ENCODE results near the gene MAPK1IP1L.
"Not testable (repeated sequence)": the region's sequence is repeated elsewhere in the genome, so short reads cannot be mapped to it uniquely, and the experiment has no call there.

Gene MAPK1IP1L

DNA sequence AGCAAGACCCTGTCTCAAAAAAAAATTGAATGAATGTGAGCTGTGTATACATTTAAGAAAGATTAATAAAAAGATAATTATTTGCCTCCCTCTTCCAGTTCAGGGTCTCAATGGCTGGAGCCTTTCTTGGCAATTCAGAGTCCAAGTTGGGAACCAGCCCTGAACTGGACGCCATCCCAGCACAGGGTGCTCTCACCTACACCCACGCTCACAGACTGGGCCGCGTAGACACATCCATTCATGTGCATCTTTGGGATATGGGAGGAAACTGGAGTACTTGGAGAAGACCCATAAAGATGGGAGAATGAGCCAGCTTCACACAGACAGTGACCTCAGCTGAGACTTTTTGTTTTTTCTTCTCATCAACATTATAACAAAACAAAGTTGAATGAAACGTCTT lies 6.5 kb downstream of the MAPK1IP1L start:
- DNase-seq: no peak

DNA sequence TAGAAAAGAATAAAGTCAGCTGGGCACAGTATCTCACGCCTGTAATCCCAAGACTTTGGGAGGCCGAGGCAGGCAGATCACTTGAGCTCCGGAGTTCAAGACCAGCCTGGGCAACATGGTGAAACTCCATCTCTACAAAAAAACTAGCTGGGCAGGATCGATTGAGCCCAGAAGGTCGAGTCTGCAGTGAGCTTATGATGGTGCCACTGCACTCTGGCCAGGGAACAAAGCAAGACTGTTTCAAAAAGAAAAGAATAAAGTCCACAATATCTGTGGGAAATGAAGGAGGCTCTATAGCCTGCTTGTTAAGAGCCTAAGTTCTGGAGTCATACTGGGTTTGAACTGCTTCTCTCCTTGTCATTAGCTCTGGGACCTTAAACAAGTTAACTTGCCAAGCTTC lies 7.9 kb downstream of the MAPK1IP1L start:
- no peak for DNase-seq

- DNase-seq: no peak
Measured at GRCh38 chr14:55062517-55063351, 11.3 kb downstream of the MAPK1IP1L start.

DNA sequence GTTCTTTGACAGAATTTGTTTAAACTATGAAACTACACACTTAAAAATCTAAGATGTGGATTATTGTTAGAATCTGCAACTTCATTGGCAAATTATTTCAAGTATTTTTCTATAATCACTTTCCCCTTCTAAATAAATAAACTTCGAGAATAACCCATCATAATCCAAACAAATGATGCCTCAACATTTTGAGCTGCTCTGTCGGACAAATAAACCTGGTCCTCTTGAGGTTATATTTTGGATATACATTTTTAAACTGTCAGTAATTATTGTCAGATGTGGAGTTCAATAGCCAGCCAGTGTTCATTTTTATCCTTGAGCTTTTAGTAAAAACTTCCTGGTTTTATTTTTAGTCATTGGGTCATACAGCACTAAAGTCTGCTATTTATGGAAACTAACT lies 13.4 kb downstream of the MAPK1IP1L start:
- not testable (repeated sequence) for DNase-seq

- no peak for DNase-seq
Measured at GRCh38 chr14:55065411-55065810, 14.0 kb downstream of the MAPK1IP1L start.

- no peak for DNase-seq
Measured at GRCh38 chr14:55066223-55066622, 14.8 kb downstream of the MAPK1IP1L start.

- no peak for DNase-seq
Measured at GRCh38 chr14:55070981-55071411, 19.5 kb downstream of the MAPK1IP1L start.

- DNase-seq: no peak
Measured at GRCh38 chr14:55071870-55072640, 20.6 kb downstream of the MAPK1IP1L start.

DNA sequence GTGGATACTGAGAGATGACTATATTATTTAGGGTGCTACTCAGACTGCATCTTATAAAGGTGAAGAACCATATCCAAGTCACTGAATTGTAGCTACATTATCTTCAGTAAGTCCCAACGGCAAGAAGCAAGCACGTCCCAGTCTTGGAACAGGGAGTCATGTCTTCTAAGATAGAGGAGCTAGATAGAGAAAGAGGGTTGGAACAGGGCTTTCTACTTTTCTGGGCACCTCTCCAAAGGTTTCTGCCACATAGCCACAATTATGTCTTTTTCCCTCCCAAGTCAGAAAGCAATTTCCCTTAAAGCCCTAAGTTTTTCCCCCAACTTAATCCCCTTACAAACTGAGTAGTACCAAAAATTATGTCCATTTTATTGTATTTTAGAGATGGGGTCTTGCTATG lies 22.4 kb downstream of the MAPK1IP1L start:
- DNase-seq: no peak

GRCh38 chr14:55074662-55075061 lies 23.2 kb downstream of the MAPK1IP1L start:
- DNase-seq: no peak

DNA sequence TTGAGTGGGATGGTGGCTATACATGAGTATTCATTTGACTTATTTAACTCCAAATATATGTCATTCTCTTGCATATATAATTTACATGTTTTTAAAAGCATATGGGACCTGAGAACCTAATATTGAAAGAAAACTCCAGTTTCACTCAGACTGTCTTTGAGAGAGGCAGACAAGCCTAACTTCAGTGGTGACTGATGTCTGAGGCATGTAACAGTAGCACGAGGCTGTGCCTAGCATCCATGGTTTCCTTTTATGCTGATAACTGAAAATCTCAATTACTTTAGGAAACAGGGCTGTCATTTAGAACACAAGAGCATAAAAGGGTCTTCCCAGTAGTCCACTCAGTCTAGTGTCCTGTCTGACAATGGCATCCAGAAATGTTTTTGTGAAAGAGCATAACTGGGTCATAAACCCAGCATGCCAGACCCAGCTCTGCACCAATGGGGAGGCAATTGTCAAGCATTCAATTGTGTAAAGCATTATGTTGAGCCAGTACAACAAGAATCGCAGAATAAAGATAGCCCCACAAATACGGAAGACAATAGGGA lies 24.3 kb downstream of the MAPK1IP1L start:
- no peak for DNase-seq

GRCh38 chr14:55077170-55078151 lies 26.0 kb downstream of the MAPK1IP1L start:
- no peak for DNase-seq

DNA sequence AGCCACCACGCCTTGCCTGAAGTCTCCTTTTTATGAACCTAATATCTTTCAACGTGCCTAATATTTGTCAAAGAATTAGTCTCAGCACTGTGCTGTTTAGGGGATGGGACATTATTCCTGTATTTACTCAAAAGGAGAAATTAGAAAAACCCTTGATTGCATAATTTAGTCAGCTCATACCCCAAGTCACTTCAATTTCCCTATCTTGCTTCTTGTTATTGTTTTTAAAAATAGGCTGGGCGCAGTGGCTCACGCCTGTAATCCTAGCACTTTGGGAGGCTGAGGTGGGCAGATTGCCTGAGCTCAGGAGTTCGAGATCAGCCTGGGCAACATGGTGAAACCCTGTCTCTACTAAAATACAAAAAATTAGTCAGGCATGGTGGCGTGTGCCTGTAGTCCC lies 28.5 kb downstream of the MAPK1IP1L start:
- not testable (repeated sequence) for DNase-seq

GRCh38 chr14:55084401-55085059 lies 33.1 kb downstream of the MAPK1IP1L start:
- no peak for DNase-seq

DNA sequence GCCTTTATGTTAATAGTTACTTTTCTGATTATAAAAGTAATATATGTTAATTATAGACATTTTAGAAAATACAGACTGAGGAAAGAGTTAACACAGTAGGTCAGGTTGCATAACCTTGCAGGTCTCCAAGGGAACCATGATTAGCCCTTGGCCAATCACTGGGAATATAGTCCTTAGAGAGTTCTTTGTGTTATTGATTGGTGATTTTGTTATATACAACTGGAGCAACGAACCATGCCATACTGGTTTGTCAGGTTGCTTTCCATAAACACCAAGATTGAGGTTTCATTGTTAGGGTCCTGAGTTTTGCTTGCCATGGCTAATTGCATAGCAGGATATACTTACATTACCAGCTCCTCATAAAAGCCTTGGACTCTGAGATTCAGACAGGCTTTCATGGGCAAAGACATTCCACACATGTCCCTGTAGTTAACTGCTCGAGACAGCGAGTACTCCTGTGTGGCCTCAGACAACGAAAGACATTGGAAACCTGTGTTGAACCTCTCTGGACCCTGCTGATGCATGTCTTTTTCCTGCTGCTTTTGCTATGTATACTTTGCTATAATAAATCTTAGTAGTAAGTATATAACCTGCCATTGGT lies 33.7 kb downstream of the MAPK1IP1L start:
- DNase-seq: no peak

GRCh38 chr14:55086938-55087337 lies 35.5 kb downstream of the MAPK1IP1L start:
- no peak for DNase-seq

DNA sequence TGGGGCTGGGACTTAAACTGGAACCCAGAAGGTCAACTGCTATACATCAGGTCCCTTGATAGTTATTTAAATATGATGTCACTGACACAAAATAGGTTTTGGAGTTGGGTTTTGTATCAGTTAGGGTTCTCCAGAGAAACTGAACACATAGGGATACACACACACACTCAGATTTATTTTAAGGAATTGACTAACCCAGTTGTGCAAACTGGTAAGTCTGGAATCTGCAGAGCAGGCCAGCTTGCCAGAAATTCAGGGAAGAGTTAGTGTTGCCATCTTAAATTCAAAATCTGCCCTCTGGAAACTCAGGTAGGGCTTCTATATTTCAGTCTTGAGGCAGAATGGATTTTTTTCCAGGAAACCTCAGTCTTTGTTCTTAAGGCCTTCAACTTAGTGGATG lies 36.9 kb downstream of the MAPK1IP1L start:
- no peak for DNase-seq

DNA sequence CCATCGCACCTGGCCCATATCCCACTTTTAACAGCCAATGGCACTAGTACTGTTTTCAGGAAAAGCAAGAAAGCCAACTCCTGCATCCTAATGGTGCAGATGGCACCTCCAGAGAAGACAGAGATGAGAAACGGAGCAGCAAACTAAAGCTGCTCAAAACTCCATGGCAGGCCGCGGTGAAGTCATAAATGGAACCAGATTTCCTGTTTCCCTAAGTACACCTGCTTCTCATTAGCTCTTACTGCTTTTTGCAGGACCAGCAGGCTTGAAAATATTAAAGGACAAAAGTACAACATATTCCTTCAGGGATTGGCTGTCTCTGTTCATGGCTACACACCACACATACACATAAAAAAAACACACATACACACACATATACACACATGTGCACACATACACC lies 40.9 kb downstream of the MAPK1IP1L start:
- DNase-seq: no peak

DNA sequence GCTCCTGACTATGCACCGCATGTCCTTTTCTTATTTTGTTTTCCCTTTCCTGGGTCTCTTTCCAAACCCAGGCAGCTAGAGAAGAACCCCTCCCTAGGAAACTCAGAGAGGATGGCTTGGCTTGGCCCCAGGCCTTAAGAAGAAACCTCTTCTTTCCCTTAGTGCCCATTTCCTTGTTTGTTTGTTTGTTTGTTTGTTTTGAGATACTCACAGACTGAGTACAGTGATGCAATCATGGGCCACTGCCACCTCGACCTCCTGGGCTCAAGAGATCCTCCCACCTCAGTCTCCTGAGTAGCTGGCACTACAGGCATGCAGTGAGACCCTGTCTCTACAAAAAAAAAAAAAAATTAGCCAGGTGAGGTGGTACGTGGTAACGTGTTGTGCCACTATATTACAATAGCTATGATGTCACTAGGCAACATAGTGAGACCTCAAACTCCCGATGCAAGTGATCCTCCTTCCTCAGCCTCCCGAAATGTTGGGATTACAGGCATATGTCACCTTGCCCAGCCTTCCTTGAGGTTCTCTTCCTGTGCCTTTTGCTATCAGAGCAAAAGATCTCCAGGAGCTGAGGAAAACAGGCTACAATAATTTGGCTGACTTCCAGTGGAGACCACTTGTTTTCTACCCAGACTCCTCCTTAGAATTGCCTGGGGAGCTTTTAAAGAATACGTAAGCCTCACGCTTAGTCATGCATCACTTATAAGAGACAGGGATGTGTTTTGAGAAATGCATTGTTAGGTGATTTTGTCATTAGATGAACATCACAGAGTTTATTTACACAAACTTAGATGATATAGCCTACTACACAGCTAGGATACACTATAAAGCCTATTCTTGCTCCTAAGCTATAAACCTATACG lies 43.1 kb downstream of the MAPK1IP1L start:
- no peak for DNase-seq

DNA sequence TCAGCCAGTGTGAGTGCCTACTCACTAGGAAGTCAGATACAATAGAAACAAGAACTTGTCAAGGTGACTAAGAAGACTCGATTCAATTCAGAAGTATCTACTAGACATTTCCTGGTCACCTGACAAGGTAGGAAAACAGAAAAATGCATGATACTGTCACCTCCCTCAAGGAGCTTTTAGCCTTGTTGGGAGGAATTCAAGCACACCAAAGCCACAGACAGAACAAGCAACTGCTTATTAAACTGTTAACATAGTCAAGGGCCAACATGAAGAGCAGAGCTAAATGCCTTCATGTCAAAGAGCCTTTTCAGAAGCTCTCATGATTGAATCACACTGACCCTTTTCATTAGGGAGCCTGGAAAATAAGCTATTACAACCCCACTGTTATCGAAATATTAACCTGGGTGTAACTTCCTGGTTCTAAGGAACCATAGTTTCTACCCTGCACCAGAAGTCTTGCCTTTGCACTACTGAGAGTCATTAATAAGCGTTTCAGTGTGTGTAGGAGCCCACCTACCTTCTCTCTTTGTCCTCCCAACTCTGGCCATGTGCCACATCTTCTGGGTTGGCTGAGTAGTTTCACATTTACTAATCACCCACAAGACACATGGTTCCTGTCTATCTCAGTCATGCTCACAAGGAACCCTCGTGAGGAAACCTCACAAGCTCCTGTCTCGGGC lies 46.6 kb downstream of the MAPK1IP1L start:
- no peak for DNase-seq

All from effector CD8-positive, alpha-beta T cell (primary cell).